SK-N-MC (cell line): Measurements from ENCODE around the gene SGSM1.

Source experiments
- EZH2 ChIP-seq: fragments of 200-600 bp; sonication (generic); IDR thresholded peaks from one replicate; pipeline ENCODE4 v1.6.1; 2017; ENCODE audit warnings: antibody characterized with exemption
- POLR2AphosphoS5 ChIP-seq: IDR thresholded peaks from 2 replicates; pipeline ENCODE4 v1.6.1; 2012; ENCODE audit warnings: mild to moderate bottlenecking, low read depth, low read length, borderline replicate concordance

GRCh38 chr22:24920029-24920428 lies 114.0 kb downstream of the SGSM1 start:
- TF ChIP-seq EZH2: no peak
- no peak for TF ChIP-seq POLR2AphosphoS5
